Type B pancreatic cell (in vitro differentiated cells): ENCODE data around the gene F12. TPM values are rescaled to one million over a fixed set of nuclear protein-coding genes. Genes with fewer than 3 reads are reported as not detected.

Experiments
- DNase-seq: peaks from one replicate; pipeline ENCODE4 v3.0.0; 2021; ENCODE audit warnings: mixed read lengths; ENCODE audit not compliant: unreplicated experiment; ENCODE audit errors: extremely low spot score
- H3K27ac Mint-ChIP-seq: 2 replicates; pipeline ENCODE4 v1.8.0; 2021; ENCODE audit warnings: mild to moderate bottlenecking, mixed read lengths
- H3K27me3 Mint-ChIP-seq: 2 replicates; pipeline ENCODE4 v1.8.0; 2021; ENCODE audit warnings: mixed read lengths
- H3K36me3 Mint-ChIP-seq: 2 replicates; pipeline ENCODE4 v1.8.0; 2021; ENCODE audit warnings: mixed read lengths
- H3K4me1 Mint-ChIP-seq: one replicate; pipeline ENCODE4 v1.8.0; 2021; ENCODE audit warnings: mixed read lengths; ENCODE audit not compliant: unreplicated experiment
- H3K4me3 Mint-ChIP-seq: 2 replicates; pipeline ENCODE4 v1.8.0; 2021; ENCODE audit warnings: mild to moderate bottlenecking, mixed read lengths
- H3K9me3 Mint-ChIP-seq: 2 replicates; pipeline ENCODE4 v1.8.0; 2021; ENCODE audit warnings: mixed read lengths
- total RNA-seq: library from RNA; stranded (reverse); gene quantifications from 2 replicates; pipeline ENCODE4 v1.2.1, GENCODE V29; 2021; ENCODE audit warnings: low replicate concordance
- TF ChIP-seq, protein P1 (sequence below): fragments of 200-600 bp; sonication (generic); conservative IDR thresholded peaks from 2 replicates; pipeline ENCODE4 v1.5.0; 2021; ENCODE audit warnings: antibody characterized with exemption, mild to moderate bottlenecking

Gene F12
- total RNA-seq, 1 donor from 2014 or later: 3.2 TPM

DNA sequence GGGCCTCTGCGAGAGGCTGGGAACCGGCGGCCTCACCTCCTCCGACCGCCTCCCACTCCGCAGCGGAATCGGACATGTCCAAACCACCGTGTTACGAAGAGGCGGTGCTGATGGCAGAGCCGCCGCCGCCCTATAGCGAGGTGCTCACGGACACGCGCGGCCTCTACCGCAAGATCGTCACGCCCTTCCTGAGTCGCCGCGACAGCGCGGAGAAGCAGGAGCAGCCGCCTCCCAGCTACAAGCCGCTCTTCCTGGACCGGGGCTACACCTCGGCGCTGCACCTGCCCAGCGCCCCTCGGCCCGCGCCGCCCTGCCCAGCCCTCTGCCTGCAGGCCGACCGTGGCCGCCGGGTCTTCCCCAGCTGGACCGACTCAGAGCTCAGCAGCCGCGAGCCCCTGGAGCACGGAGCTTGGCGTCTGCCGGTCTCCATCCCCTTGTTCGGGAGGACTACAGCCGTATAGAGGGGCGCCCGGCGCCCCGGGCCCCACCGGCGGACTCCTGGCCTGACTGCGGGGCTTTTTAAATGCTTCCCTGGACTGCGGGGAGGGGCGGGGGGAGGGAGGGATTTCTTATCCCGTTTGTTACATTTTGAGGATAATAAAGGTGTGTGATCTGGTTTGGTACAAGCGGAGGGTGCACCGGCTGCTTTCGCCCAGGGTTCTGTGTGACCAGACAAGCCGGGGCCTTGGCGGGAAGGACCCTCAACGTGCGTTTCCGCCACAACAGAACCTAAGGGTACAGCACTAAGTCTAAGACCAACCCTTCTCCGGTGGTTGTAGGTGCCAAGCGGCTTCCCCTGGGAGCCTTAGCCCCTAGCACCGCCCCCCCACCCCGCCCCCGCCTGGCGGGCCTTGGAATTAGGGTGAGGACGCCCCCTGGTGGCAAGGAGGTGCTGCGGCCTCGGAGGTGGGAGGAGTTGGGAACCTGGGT, 46.6 kb upstream of the F12 start:
- Mint-ChIP-seq H3K4me1 (peaks cover 24% of the 10 kb centered on the region), H3K9me3 (no peaks in the 10 kb centered on the region), H3K36me3 (peaks cover 5% of the 10 kb centered on the region), H3K27me3 (peaks cover 12% of the 10 kb centered on the region), H3K27ac (peak overlapping the region; percentile 89), H3K4me3 (peak overlapping the region; percentile 87)
- TF ChIP-seq, protein P1, sequence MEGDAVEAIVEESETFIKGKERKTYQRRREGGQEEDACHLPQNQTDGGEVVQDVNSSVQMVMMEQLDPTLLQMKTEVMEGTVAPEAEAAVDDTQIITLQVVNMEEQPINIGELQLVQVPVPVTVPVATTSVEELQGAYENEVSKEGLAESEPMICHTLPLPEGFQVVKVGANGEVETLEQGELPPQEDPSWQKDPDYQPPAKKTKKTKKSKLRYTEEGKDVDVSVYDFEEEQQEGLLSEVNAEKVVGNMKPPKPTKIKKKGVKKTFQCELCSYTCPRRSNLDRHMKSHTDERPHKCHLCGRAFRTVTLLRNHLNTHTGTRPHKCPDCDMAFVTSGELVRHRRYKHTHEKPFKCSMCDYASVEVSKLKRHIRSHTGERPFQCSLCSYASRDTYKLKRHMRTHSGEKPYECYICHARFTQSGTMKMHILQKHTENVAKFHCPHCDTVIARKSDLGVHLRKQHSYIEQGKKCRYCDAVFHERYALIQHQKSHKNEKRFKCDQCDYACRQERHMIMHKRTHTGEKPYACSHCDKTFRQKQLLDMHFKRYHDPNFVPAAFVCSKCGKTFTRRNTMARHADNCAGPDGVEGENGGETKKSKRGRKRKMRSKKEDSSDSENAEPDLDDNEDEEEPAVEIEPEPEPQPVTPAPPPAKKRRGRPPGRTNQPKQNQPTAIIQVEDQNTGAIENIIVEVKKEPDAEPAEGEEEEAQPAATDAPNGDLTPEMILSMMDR: peak; percentile 97
- DNase-seq: peak; percentile 93

DNA sequence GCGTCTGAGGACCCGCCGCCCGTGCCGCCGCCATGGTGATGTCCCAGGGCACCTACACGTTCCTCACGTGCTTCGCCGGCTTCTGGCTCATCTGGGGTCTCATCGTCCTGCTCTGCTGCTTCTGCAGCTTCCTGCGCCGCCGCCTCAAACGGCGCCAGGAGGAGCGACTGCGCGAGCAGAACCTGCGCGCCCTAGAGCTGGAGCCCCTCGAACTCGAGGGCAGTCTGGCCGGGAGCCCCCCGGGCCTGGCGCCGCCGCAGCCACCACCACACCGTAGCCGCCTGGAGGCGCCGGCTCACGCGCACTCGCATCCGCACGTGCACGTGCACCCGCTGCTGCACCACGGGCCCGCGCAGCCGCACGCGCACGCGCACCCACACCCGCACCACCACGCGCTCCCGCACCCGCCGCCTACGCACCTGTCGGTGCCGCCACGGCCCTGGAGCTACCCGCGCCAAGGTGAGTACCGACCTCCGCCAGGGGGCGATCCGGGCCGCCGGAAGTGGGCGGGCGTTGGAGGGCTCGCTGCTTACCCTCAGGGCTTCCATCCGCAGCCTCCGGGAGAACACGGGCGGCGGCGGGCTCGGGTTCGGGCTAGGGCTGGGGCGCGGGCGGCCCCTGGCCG, 45.8 kb upstream of the F12 start:
- DNase-seq: peak; percentile 95
- peaks cover 12% of the 10 kb centered on the region for H3K27me3 Mint-ChIP-seq
- peaks cover 24% of the 10 kb centered on the region for H3K4me1 Mint-ChIP-seq
- TF ChIP-seq, protein P1: peak; percentile 90
- peaks cover 5% of the 10 kb centered on the region for H3K36me3 Mint-ChIP-seq
- no peak overlapping the region for H3K27ac Mint-ChIP-seq
- no peaks in the 10 kb centered on the region for H3K9me3 Mint-ChIP-seq
- H3K4me3 Mint-ChIP-seq: peak overlapping the region; percentile 87

DNA sequence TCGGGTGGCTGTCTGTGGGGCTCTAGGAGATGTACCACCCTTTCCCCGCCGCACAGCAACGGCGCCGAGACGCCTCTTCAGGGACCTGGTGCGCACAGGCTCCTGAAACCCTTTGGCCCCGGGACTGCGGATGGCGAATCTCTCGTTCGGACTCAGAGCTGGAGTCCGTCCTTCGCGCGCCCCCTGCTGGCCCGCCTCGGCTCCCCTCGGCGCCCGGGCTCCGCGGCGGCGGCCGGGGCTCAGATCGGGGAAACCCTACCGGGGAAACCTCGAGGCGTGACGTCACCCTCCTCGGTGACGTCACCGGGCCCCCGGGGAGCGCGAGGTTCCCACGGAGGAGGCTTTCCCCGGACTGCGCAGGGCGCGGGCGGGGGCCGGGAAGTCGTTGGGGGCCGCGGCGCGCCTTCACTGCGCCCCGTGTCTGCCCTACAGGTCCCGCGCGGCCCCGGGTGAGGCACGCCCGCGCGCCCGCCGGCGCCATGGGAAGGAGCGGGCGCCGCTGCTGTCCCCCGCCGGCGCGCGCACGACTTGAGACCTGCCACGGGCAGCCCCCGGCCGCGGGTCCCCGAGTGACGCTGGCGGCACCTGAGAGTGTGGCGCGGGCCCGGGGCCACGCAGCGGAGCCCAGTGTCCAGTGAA, 45.2 kb upstream of the F12 start:
- Mint-ChIP-seq H3K4me3 (peak overlapping the region; percentile 90), H3K4me1 (peaks cover 24% of the 10 kb centered on the region), H3K36me3 (peaks cover 5% of the 10 kb centered on the region), H3K27me3 (peaks cover 12% of the 10 kb centered on the region), H3K9me3 (no peaks in the 10 kb centered on the region), H3K27ac (peak overlapping the region; percentile 89)
- peak; percentile 98 for DNase-seq
- TF ChIP-seq, protein P1: peak; percentile 96

DNA sequence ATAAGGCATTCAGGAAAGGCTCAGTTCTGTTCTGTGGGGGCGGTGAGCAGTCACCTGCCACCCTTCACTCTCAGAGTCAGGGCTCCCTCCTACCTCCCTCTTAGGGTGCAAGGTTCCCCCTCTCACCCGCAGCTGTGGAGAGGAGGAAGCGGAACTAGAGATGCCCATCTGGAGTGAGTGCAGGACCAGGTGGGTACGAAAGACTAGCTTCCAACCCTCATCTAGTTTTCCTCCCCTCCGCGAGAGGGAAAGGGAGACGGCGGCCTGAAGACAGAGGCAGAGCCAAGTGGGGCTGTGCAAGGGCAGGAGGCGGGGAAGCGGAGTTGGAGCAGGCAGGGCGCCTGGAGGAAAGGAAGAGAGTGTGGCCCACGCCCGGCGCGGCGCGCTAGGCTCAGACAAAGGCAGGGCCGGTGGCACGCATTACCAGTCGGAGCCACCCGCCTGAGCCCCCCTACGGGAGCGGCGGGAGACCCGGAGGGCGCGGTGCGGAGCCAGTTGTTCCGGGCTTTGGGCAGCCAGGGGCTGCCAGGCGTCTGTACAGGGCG, 44.6 kb upstream of the F12 start:
- peak overlapping the region; percentile 90 for H3K4me3 Mint-ChIP-seq
- no peaks in the 10 kb centered on the region for H3K9me3 Mint-ChIP-seq
- peaks cover 12% of the 10 kb centered on the region for H3K27me3 Mint-ChIP-seq
- peaks cover 5% of the 10 kb centered on the region for H3K36me3 Mint-ChIP-seq
- DNase-seq: no peak
- peaks cover 24% of the 10 kb centered on the region for H3K4me1 Mint-ChIP-seq
- TF ChIP-seq, protein P1: no peak
- H3K27ac Mint-ChIP-seq: peak overlapping the region; percentile 89
